A172 (cell line): ENCODE measurements around the gene SLCO2A1. TPM values are rescaled to one million over a fixed set of nuclear protein-coding genes. Genes with fewer than 3 reads are reported as not detected.

ENCODE experiments used
- DNase-seq: peaks from one replicate; pipeline ENCODE4 v3.0.0-alpha.2; 2015; ENCODE audit warnings: low spot score
- total RNA-seq: library from RNA; depleted of rRNA; stranded (reverse); fragments of >200 nt; shearing (Covaris generic); gene quantifications from 2 replicates; pipeline ENCODE4 v1.2.3, GENCODE V29; 2014

Gene SLCO2A1
- total RNA-seq, 1 experiment from 2014 or later, result not detected

DNA sequence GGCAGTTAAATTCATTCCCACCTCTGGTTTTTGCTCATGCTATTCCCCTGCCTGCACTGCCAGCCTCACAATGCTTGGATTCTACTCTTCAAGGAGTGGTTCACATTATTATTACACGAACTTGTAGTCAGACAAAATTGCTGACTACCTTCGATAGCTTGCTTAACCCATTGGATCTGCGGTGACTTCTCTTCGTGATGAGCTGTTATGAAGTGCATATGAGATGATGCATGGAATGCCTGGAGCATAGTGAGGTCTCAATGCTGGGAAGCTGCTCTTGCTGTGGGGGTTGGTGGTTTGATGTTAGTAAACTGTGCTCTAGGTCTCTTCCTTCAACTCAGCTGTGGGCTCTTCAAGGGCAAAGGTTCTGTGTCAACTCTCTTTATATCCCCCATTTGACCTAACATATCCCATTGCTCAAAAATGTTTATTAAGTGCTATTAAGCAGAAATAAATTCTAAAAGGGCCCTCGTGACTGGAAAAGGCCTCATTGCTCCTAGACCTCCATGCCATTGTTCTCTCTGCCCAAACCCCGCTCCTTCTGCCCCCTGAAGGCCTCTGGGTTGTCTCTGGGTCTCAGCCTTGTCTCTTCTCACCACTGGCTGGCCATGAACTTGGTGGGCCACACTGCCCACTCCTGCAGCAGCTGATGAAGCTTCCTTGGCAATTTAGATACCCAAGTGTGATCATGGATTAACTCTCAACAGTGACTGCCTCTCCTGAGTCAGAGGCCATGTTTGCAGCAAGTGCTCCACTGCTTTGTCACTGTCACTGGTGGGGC, 4.5 kb upstream of the SLCO2A1 start:
- no peak for DNase-seq

DNA sequence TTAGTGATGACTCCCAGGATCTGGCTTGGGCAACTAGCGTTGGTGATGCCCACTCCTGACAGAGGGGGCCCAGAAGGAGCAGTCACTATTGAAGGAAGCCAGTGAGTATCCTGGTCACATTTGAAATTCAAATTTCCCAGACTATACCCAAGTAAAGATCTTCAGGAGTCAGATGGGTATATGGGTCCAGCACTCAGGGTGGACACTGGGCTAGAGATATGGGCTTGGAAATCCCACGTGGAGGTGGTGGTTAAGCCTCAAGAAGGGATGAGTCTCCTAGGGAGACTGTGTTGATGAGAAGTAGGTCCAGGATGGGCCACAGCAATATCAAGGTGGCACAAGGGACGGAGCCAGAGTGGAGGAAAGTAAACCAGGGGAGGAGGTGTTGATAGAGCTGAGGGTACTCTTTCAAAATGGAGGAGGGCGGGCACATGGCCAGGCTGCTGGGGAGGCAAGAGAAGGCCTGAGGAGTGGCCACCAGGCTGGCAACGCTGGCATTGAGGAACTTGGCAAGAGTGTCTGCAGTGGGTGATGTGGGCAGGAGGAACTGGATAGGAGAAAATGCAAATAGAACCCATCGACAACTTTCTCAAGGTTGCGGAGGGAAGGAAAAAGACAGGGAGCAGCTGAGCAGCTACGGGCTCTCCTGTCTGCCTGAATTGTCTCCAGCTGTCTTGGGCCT, 3.7 kb upstream of the SLCO2A1 start:
- no peak for DNase-seq

DNA sequence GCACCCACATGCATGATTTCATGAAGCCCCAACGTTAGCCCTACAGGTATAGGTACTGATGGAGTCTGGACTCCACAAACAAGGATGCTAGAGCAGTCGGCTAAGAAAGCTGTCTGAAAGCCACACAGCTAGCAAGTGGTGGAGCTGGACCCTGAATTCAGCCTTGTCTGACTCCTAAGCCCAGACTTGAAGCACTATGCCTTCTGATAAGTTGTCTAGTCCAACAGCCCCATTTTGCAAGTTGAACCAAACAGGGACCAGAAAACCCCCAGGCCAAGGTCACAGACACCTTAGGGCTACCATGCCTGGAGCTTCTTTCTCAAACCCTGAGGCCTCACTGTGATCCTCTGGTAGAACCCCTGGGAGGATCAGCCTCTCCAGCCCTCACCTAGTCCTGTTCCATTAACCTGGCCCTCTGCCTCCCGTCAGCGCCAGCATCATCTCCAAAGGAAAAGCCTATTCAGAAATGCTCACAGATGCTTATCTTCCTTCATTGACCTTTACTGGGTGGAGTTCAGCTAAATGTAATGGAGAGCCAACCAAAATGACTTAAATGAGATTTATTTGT, 1.7 kb upstream of the SLCO2A1 start:
- DNase-seq, result no peak

DNA sequence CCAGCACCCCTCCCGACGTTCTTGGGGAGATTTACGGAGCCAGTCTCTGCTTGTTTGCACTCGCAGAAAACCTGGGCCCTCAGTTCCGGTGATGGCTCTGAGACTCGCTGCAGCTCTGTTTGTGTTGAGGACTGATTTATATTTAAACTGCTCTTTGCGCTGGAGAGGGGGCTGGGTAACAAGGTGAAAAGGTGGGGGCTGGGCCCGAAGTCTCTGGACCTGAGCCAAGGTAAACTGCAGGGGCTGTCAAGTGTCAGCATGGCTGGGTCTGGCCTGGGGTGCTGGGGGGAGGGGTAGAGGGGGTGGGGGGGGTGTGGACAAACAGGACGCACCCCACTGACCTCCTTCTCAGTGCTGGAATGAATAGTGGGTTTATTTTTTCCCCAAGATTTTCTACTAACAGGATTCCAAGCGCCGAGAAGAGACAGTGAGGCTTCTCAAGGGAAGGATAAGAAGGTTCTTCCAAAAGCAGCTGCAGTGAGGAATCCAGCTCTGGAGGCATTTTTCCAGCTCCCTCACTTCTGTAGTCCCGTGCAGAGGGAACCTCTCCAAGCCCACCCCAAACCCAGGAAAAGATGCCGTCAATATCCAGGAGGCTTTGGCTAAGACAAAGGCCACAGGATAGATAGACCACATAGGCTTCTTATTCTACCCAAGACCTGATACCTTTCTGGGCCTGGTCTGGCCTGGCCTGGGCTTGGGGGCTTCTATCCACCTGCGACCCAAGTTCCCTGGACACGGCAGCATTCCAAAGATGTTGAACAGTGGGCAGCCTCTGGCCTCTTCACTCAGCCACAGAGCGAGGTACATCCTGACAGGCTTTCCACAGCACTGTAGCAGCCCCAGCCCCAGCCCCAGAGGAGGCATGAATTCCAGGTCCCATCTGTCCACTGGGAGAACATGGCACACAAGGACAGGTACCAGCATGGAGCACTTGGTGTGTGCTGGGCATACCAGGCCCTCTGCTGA, 938 bp upstream of the SLCO2A1 start:
- DNase-seq, result no peak

DNA sequence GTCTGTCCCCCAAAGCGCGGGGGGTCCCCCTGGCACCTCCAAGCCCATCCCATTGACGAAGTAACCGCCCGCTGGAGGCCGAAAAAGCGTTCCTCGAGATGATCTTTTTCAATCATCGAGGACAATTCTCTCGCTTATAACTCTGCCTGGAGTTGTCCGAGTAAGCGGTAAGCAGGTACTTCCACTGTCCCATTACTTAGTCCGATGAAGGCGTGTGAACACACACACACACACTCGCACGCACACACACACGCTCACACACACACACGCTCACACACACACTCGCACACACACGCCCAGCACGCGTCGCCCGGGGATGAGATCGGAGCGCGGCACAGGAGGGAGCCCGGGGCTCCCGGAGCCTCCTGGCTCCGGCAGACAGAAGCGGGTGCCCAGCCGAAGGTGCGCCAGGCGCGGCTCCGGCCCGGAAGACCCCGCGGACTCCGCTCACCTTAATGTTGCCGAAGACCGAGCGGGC, 430 bp downstream of the SLCO2A1 start:
- no peak for DNase-seq

DNA sequence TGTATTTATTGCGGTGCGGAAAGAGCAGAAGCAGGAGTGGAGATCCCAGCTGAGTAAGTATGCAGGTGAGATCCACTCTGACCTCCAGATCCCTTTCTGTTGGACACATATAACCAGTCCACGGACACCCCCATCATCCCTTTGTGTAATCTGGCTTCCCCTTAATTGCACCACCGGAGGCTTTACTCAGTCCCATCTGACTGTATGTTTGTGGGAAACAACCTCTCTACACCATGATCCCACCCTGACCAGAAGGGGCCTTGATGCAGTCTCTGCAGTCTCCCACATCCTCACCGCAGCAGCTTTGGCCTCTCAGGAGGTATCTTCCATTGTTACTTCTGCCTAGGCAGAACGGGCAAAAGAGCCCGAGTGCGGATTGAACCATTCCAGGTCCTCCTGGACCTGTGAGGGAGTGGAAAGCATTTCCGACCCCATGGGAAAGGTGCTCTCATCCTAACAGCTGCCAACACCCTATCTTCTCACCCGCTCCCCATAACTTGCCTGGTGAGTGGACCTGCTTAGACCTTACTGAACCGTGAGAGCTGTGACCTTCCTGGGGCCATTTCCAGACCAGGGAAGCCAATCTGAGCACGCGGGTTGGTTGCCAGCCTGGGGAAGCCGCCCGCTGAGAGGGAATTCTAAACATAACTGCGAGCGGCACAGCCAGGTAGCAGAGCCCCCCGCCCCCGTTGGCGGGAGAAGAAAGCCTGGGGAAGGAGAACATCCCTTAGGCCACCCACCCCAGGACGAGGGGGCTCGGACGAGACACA, 1.1 kb downstream of the SLCO2A1 start:
- DNase-seq, result no peak

DNA sequence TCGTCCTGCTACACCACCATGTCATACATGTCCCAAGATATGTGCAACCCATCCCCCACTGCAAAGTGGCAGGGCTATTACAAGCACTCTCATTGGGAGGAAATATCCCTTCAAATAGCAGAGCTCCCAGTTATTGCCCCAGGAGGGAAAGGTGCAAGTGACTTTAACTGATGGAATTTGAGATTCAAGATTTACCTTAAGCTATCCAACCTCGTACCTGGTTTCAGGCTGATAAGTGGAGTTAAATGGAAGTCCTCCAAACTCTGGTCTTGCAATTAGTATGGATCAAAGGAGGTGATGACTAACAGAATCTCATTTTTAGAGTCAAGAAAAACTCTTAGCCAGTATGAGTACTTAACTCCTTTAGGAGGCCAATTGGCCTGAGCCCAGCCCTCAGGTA, 2.1 kb downstream of the SLCO2A1 start:
- DNase-seq, result no peak

DNA sequence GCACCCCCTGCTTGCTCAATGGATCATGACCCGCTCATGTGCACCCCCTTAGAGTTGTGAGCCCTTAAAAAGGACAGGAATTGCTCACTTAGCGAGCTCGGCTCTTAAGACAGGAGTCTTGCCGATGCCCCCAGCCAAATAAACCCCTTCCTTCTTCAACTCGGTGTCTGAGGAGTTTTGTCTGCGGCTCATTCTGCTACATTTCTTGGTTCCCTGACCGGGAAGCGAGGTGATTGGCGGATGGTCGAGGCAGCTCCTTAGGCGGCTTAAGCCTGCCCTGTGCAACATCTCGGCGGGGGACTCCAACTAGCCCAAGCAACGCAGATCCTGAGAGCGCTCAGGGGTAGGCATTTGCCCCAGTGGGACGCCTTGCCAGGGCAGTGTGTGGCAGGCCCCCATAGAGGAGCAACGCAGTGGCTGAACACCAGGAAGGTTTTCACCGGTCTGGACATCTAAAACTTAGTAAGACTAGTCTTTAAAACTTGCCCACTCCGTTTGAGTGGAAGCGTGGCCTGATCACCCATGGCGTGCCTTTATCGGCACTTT, 9.5 kb downstream of the SLCO2A1 start:
- DNase-seq, result no peak

DNA sequence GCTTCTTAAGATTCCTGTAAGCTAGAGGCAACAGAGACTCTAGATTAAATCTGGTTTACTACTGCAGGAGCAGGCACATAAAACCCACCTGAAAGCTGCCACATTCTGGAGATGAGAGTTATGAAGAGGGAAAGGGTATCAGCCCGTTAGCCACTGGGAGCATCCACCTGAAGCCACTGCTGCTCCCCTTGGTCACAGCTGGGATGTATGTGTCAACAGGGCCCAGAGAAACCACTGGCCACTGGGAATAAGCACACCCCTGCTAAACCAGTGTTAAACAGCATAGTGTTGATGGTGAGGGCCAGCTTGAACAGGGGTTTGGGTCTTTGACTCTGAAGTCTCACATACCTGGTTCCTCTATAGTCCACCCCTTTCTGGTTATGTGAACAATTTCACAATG, 10.9 kb downstream of the SLCO2A1 start:
- no peak for DNase-seq

DNA sequence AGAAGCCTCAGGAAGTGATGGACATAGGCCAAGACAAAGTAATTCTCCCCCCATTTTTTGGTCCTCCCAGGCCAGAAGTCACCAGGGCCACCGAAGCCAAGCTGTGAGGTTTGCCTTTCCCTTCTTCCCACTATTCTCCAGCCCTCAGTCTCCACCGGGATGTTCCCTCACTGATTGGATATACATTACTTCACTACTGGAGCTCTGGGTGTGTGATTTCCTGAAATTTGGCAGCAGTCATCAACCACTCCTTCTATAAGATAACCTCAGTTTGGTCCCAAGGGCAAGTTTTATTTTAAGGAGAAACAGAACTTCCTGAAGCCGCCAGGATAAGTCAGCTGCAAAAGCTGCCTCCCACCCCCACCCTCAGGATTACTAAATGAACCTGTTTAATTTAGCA, 11.3 kb downstream of the SLCO2A1 start:
- DNase-seq, result no peak

DNA sequence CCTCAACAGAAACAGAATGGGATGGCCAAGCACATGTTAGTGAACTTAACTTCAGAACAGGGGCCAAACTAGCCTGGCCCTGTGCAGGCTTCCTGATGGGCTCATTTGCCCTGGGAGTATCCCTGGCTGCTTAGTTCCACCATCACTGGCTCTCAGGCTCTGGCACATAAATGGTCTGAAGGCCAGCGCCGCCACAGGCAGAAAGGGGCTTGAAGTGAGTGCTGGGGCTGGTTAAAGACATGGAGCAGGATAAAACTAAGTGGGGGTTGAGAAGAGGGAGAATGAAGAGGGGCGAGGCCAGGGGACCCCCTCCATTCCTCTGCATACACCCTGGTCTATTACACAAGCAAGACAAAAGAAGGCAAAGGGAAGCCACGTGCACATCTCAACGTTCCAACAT, 12.2 kb downstream of the SLCO2A1 start:
- DNase-seq, result no peak

DNA sequence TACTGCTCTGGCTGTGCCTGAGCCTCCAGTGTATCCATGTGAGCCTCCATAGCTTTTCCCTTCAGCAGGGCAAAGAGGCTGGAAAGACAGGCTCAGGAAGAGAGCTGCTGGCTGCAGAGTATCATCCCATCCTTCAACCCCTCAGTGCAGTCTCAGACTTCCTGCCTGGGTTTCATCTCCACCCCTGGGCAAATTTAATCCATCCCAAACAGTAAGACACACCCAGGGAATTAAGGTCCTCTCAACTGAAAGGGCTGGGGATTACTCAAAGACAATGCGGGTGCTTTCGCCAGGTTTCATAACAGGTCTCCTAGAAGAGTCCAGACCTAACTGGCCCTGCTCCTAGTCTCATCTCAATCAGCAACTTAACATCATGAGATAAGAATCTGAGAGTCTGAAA, 15.5 kb downstream of the SLCO2A1 start:
- DNase-seq, result no peak

DNA sequence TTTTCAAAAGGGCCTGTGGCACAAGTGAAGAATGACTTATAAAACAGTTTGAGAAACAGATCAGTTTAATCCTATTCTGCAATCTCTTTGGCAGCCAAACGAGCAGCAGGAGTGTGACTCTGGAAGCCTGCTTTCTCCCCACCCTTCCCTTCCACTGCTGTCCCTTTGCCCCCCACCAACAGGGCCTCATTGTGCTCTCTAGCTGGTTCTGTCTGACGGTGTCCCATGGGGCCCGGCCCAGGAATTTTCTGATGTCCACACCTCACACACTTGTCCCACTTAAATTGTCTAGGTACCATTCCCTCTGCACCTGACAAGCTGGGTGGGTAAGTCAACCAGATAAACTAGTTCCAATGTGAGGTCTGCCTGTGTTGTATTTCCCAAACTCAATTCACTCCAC, 16.4 kb downstream of the SLCO2A1 start:
- no peak for DNase-seq

DNA sequence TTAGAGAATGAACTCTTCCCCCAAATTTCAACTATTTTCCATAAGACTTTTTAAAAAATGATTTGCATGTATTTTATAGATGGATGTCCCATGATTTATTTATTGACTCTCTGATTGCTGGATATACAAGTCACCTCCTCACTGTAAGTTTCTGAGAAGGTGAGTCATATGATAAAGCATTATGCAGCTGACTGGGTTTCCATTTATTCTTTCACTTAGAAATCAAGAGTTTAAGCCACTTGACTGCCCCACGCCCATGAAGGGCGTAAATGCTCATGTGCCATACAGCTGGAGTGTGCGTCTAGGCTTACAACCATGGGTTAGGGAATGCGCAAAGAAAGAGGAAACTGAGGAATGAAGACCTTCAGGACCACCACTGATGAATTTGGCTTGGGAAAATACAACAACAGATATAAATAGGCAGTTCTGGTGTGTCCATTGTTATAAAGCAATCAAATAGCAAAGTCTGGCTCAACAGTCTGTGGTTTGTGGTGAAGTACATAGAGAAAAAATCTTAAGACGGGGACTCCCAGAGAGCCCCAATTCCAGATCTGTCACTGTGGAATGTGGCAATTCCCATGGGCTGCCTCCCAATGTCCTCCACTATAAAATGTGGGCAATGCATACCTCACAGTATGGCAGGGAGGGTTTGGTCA, 20.3 kb downstream of the SLCO2A1 start:
- peak; percentile 94 for DNase-seq

DNA sequence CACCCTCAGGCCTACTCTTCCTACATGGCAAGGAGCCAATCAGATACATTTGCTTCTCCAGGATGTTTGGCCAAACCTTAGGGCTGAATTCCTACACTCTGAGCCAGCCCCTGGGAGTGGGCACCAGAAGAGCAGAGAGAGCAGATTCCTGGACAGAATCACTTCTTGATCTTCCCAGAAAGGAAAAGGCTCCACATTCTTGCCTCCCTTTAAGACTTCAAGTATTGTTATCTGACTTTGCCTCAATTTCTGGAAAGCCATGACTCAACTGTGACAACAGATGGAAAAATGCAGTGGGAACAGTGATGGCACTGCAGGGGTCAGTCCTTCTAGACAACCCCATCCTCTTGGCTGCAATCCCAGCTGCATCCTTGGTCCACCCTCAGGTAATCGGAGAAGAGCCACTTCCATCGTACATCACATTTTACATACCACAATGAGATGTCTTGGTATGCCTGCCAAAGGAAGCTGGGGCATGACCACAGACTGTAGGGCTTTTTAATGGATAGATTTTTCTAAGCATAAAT, 21.0 kb downstream of the SLCO2A1 start:
- DNase-seq, result peak; percentile 100

DNA sequence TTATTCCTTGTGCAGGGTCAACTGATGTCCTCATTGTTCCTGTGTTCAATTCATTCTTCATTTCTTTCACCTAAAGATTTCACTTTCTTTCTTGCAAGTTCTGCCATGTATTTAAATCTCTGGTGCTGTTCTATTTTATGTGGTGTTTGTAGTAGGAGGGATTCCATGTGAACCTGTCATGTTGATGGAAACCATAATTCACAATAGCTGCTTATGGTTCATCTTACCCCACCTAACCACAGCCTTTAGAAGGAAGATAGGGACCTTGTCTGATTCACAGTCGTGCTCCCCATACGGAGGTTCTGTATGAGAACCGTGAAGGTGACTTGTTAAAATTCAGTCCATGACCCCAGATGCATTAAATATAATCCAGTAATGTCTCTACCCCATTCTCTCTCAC, 21.9 kb downstream of the SLCO2A1 start:
- peak; percentile 29 for DNase-seq

DNA sequence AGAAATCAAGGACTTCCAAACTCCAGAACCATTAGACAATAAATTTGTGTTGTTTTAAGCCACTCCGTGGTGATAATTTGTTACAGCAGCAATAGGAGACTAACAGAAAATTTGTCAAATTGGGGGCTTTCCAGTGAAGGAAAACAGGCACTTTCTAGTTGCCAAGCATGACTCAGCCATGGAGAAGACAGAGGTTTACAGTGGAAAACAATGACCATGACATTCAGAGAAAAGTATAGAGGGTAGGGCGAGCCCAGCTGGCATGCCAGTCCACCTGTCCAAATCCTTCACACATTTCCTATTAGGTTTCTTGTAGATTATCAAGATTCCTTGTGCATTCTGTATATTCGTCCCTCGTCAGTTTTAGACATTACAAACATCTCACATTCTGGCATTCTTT, 24.9 kb downstream of the SLCO2A1 start:
- peak; percentile 36 for DNase-seq

DNA sequence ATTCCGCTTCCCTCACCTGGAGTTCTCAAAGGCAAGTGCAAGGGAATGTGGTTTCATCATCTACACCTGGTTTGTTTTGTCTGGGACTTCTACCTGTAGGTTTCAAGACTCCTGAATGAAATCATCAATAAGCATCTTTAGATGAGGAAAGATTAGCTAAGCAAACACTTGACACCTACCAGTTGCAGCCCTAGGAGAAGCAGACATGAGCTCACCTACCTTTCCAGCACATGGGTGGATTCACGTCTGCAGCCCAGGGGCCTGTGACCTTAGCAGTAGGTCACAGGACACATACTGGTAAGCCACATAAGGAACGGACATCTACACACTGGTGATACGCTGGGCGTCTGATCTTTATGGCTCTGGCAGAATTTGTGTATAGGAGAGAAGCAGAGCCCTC, 26.7 kb downstream of the SLCO2A1 start:
- DNase-seq, result no peak

DNA sequence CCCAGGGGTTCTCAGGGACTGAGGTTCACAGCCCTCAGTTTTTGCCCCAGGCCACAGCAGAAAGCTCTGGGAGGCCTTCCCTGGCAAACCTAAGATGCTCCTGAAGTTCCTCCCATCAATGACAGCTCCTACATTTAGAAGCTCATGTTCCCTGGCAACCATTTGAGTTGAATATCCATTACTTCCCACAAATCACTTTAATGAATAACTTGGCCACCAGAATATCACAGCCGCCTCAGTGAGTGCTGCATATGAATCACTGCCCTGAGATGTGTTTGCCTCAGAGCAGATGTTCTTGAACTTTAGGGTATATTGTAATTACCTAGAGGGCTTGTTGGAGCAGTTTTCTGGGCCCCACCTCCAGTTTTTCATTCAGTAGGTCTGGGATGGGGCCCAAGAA, 27.4 kb downstream of the SLCO2A1 start:
- DNase-seq, result peak; percentile 6

DNA sequence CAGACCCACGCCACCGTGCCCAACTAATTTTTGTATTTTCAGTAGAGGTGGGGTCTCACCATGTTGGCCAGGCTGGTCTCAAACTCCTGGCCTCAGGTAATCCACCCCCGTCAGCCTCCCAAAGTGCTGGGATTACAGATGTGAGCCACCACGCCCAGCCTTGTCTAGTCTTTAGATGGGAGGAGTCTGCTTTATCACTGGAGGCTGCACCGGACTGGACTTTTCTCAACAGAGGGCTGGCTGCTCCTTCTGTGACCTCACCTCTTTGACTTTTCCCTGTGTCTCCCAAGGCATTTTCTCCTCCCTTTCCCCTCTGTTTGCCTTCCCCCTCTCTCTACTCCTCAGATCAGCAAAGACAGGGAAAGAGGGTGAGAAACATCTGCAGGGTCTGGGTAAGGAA, 28.5 kb downstream of the SLCO2A1 start:
- no peak for DNase-seq
